ENCODE measurements around the gene CCDC120. TPM values are rescaled to one million over a fixed set of nuclear protein-coding genes. Genes with fewer than 3 reads are reported as not detected.

CCDC120 gene
- total RNA-seq: 1 to 10 TPM; 3.0 to 4.1 TPM
- long read RNA-seq, donor 1, partial matches to known transcripts: 0 of 1 reads
- long read RNA-seq, donor 1, other reads (novel, unspliced or antisense): 1 of 1 reads
- long read RNA-seq, donor 2, partial matches to known transcripts: 0 of 2 reads
- long read RNA-seq, donor 2, other reads (novel, unspliced or antisense): 1 of 2 reads

- no peak for DNase-seq (ENCODE audit: low spot score)
- intact Hi-C loops (cut with DNase I): no loop called here
Observed at GRCh38 chrX:49058794-49059193, at the start of gene CCDC120. Gene CCDC120 (plus strand): TSS chrX:49058999. CDS start chrX:49062042, 3,043 bp downstream.

- peak; percentile 18 for DNase-seq (ENCODE audit: low spot score)
- intact Hi-C loops (cut with DNase I): no loop called here
Observed at GRCh38 chrX:49019050-49019449, 39.7 kb upstream of the CCDC120 start.

- intact Hi-C loops (cut with DNase I): no loop called here
- DNase-seq (ENCODE audit: low spot score): peak; percentile 17
Observed at GRCh38 chrX:49019599-49020249, 39.1 kb upstream of the CCDC120 start.

GRCh38 chrX:49029876-49030275, 28.9 kb upstream of the CCDC120 start:
- intact Hi-C loops (cut with DNase I): no loop called here
- no peak for DNase-seq (ENCODE audit: low spot score)

- intact Hi-C loops (cut with DNase I): no loop called here
- no peak for DNase-seq (ENCODE audit: low spot score)
Observed at GRCh38 chrX:49030283-49030682, 28.5 kb upstream of the CCDC120 start.

GRCh38 chrX:49037883-49038475, 20.8 kb upstream of the CCDC120 start:
- no peak for DNase-seq (ENCODE audit: low spot score)
- intact Hi-C loops (cut with DNase I): no loop called here

GRCh38 chrX:49039598-49040375, 19.0 kb upstream of the CCDC120 start:
- intact Hi-C loops (cut with DNase I): no loop called here
- DNase-seq (ENCODE audit: low spot score): peak; percentile 87

- no peak for DNase-seq (ENCODE audit: low spot score)
- intact Hi-C loops (cut with DNase I): no loop called here
Observed at GRCh38 chrX:49040376-49040955, 18.3 kb upstream of the CCDC120 start.

- intact Hi-C loops (cut with DNase I): no loop called here
- no peak for DNase-seq (ENCODE audit: low spot score)
Observed at GRCh38 chrX:49041744-49042580, 16.8 kb upstream of the CCDC120 start.

GRCh38 chrX:49042581-49043219, 16.1 kb upstream of the CCDC120 start:
- intact Hi-C loops (cut with DNase I): no loop called here
- DNase-seq (ENCODE audit: low spot score): no peak

- intact Hi-C loops (cut with DNase I): no loop called here
- peak; percentile 99 for DNase-seq (ENCODE audit: low spot score)
Observed at GRCh38 chrX:49043220-49043986, 15.4 kb upstream of the CCDC120 start, which contains the start of gene TFE3. Gene TFE3 (minus strand): TSS chrX:49043357. CDS start chrX:49043226, 131 bp downstream.

GRCh38 chrX:49043987-49044281, 14.9 kb upstream of the CCDC120 start:
- no peak for DNase-seq (ENCODE audit: low spot score)
- intact Hi-C loops (cut with DNase I): no loop called here

- DNase-seq (ENCODE audit: low spot score): peak; percentile 90
- intact Hi-C loops (cut with DNase I): no loop called here
Observed at GRCh38 chrX:49053223-49054072, 5.4 kb upstream of the CCDC120 start.

GRCh38 chrX:49054073-49054762, 4.6 kb upstream of the CCDC120 start:
- intact Hi-C loops (cut with DNase I): no loop called here
- no peak for DNase-seq (ENCODE audit: low spot score)

GRCh38 chrX:49059201-49059600, 402 bp downstream of the CCDC120 start:
- intact Hi-C loops (cut with DNase I): no loop called here
- no peak for DNase-seq (ENCODE audit: low spot score)

GRCh38 chrX:49059681-49060085, 884 bp downstream of the CCDC120 start:
- DNase-seq (ENCODE audit: low spot score): no peak
- intact Hi-C loops (cut with DNase I): no loop called here
